Breast epithelium (tissue), 3 donors: ENCODE results near the gene CHRNB4.

Experiments
- POLR2A ChIP-seq: fragments of 450-650 bp; IDR thresholded peaks from one replicate; pipeline ENCODE4 v1.6.1; 2016; ENCODE audit warnings: antibody characterized with exemption, mild to moderate bottlenecking, moderate library complexity
- TF ChIP-seq, protein P1 (sequence below), 3 donors: fragments of 450-650 bp; IDR thresholded peaks; one replicate each; pipeline ENCODE4 v1.5.1; 2016 to 2017; ENCODE audit warnings: antibody characterized with exemption in 3 of 3, mild to moderate bottlenecking in 3 of 3, moderate library complexity in 3 of 3

DNA sequence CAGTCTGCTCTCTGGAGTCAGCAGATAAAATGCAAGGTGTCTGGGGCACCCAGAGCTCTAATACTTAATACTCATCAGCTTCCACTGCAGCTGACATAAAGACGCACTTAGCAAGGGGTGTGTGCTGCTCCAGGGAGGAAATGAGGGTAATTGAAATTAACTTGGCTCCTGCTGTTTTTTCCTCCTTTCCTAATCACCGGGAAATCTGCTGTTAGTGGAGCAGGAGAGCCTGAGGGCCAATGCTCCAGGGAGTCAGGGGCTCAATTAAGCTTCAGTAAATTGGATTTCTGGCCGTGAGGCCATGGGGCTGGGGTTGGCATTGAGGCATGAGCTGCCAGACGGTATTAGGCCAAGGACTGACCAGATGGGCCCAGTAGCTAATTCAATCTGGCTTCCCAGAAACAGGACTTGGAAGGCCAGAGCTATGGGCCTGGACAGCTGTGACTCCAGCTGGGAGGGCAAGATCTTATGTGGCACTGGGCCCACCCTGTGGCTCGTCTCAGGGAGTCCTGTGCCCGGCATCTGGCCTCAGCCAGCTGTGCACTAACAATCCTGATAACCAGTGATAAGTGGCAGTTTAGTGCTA lies 30.7 kb upstream of the CHRNB4 start:
- TF ChIP-seq, protein P1, sequence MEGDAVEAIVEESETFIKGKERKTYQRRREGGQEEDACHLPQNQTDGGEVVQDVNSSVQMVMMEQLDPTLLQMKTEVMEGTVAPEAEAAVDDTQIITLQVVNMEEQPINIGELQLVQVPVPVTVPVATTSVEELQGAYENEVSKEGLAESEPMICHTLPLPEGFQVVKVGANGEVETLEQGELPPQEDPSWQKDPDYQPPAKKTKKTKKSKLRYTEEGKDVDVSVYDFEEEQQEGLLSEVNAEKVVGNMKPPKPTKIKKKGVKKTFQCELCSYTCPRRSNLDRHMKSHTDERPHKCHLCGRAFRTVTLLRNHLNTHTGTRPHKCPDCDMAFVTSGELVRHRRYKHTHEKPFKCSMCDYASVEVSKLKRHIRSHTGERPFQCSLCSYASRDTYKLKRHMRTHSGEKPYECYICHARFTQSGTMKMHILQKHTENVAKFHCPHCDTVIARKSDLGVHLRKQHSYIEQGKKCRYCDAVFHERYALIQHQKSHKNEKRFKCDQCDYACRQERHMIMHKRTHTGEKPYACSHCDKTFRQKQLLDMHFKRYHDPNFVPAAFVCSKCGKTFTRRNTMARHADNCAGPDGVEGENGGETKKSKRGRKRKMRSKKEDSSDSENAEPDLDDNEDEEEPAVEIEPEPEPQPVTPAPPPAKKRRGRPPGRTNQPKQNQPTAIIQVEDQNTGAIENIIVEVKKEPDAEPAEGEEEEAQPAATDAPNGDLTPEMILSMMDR (IDR thresholded peaks at IDR 0.05), result no peak
- no peak for TF ChIP-seq POLR2A
